Osteocyte (in vitro differentiated cells): ENCODE results near the gene PRELID3B. TPM values are rescaled to one million over a fixed set of nuclear protein-coding genes. Genes with fewer than 3 reads are reported as not detected.

ENCODE experiments used
- DNase-seq: peaks from one replicate; pipeline ENCODE4 v3.0.0; 2021; ENCODE audit warnings: mixed read lengths; ENCODE audit not compliant: unreplicated experiment; ENCODE audit errors: extremely low spot score
- H3K27ac Mint-ChIP-seq: one replicate; pipeline ENCODE4 v1.8.0; 2021; ENCODE audit warnings: mild to moderate bottlenecking, mixed read lengths; ENCODE audit not compliant: unreplicated experiment
- H3K27me3 Mint-ChIP-seq: one replicate; pipeline ENCODE4 v1.8.0; 2021; ENCODE audit warnings: mixed read lengths; ENCODE audit not compliant: unreplicated experiment
- H3K36me3 Mint-ChIP-seq: one replicate; pipeline ENCODE4 v1.8.0; 2021; ENCODE audit warnings: mixed read lengths; ENCODE audit not compliant: unreplicated experiment
- H3K4me1 Mint-ChIP-seq: one replicate; pipeline ENCODE4 v1.8.0; 2021; ENCODE audit warnings: mixed read lengths; ENCODE audit not compliant: unreplicated experiment
- H3K4me3 Mint-ChIP-seq: one replicate; pipeline ENCODE4 v1.8.0; 2021; ENCODE audit warnings: mild to moderate bottlenecking, moderate library complexity, mixed read lengths; ENCODE audit not compliant: unreplicated experiment
- H3K9me3 Mint-ChIP-seq: one replicate; pipeline ENCODE4 v1.8.0; 2021; ENCODE audit warnings: mixed read lengths; ENCODE audit not compliant: unreplicated experiment
- CTCF ChIP-seq: fragments of 200-600 bp; sonication (generic); IDR thresholded peaks from 2 replicates; pipeline ENCODE4 v1.5.0; 2021; ENCODE audit warnings: antibody characterized with exemption, mild to moderate bottlenecking, moderate library complexity
- total RNA-seq: library from RNA; stranded (reverse); gene quantifications from 2 replicates; pipeline ENCODE4 v1.2.1, GENCODE V29; 2021

Gene PRELID3B
- total RNA-seq, 1 donor from 2014 or later: 45.1 TPM

GRCh38 chr20:58986968-58987517 is 55.5 kb downstream of the PRELID3B start:
- no peak for TF ChIP-seq CTCF
- no peak for DNase-seq
- peaks cover 46% of the 10 kb centered on the region for H3K36me3 Mint-ChIP-seq
- H3K27ac Mint-ChIP-seq: no peak overlapping the region
- no peaks in the 10 kb centered on the region for H3K27me3 Mint-ChIP-seq
- H3K4me1 Mint-ChIP-seq: peaks cover 18% of the 10 kb centered on the region
- H3K9me3 Mint-ChIP-seq: no peaks in the 10 kb centered on the region
- H3K4me3 Mint-ChIP-seq: no peak overlapping the region

GRCh38 chr20:58986286-58986967 is 56.2 kb downstream of the PRELID3B start:
- DNase-seq: no peak
- TF ChIP-seq CTCF: no peak
- no peaks in the 10 kb centered on the region for H3K27me3 Mint-ChIP-seq
- H3K4me3 Mint-ChIP-seq: no peak overlapping the region
- H3K4me1 Mint-ChIP-seq: peaks cover 21% of the 10 kb centered on the region
- peaks cover 41% of the 10 kb centered on the region for H3K36me3 Mint-ChIP-seq
- no peaks in the 10 kb centered on the region for H3K9me3 Mint-ChIP-seq
- no peak overlapping the region for H3K27ac Mint-ChIP-seq

- Mint-ChIP-seq H3K36me3 (peaks cover 34% of the 10 kb centered on the region), H3K4me3 (no peak overlapping the region), H3K4me1 (peaks cover 23% of the 10 kb centered on the region), H3K27me3 (no peaks in the 10 kb centered on the region), H3K27ac (no peak overlapping the region), H3K9me3 (no peaks in the 10 kb centered on the region)
- DNase-seq: no peak
- TF ChIP-seq CTCF: no peak
These were observed 56.9 kb downstream of the PRELID3B start for GRCh38 chr20:58985656-58986055.

- Mint-ChIP-seq H3K36me3 (peaks cover 30% of the 10 kb centered on the region), H3K4me1 (peaks cover 24% of the 10 kb centered on the region), H3K27ac (no peak overlapping the region), H3K9me3 (no peaks in the 10 kb centered on the region), H3K27me3 (no peaks in the 10 kb centered on the region), H3K4me3 (no peak overlapping the region)
- no peak for DNase-seq
- no peak for TF ChIP-seq CTCF
These were observed 57.9 kb downstream of the PRELID3B start for GRCh38 chr20:58984691-58985090.

Other genes starting within 250 kb of the PRELID3B start
- 1.5 and 2.0 TPM in 2 replicates for gene GNAS-AS1, start 191.9 kb downstream of the PRELID3B start, total RNA-seq
- 1,150 and 1,173 TPM in 2 replicates for gene GNAS, start 190.1 kb downstream of the PRELID3B start, total RNA-seq
- gene NELFCD, start 61.5 kb downstream of the PRELID3B start, total RNA-seq: 60.9 and 64.5 TPM in 2 replicates
- gene CTSZ, start 35.5 kb downstream of the PRELID3B start, total RNA-seq: 17.2 and 17.5 TPM in 2 replicates
- not detected in 2 replicates for gene TUBB1, start 23.4 kb downstream of the PRELID3B start, total RNA-seq
- 66.7 and 68.2 TPM in 2 replicates for gene ATP5F1E, start 10.5 kb downstream of the PRELID3B start, total RNA-seq
- not detected in 2 replicates for gene ZNF831, start 121.0 kb upstream of the PRELID3B start, total RNA-seq